ENCODE measurements around the gene KNOP1. TPM values are rescaled to one million over a fixed set of nuclear protein-coding genes. Genes with fewer than 3 reads are reported as not detected.

The KNOP1 gene
- total RNA-seq, 2 experiments from 2014 or later, result 32.0 to 34.4 TPM

GRCh38 chr16:19704321-19705145 is 13.5 kb downstream of the KNOP1 start:
- Mint-ChIP-seq H3K27me3 (no peaks in the 10 kb centered on the region), H3K9me3 (no peaks in the 10 kb centered on the region), H3K36me3 (peaks cover 41% of the 10 kb centered on the region), H3K4me1 (no peaks in the 10 kb centered on the region), H3K27ac (no peak overlapping the region), H3K4me3 (no peak overlapping the region)
- no peak for DNase-seq

DNA sequence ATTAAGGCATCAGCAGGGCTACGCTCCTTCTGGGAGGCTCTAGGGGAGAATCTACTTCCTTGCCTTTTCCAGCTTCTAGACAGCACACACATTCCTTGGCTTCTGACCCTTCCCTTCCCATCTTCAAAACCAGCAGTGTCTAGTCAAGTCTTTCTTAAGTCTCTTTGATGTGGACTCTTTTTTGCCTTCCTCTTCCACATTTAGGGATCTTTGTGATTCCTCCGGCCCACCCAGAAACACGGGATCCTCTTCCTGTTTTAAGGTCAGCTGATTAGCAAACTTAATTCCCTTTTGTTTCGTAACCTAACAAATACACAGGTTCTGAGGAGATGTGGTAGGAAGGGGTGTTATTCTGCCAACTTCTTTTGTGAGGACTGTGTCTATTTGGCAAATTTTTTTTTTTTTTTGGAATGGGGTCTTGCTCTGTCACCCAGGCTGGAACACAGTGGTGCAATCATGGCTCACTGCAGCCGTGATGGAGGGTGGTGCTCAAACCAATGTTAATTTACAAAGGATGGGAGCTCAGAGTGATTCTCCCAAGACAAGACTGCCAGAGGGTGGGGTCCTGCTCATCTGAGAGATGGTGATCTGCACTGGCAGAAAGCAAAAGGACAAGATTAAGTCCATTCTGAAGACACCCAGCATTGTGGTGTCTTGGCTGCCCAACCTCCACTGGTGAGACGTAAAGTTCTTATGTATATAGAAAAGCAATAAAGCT is 14.7 kb downstream of the KNOP1 start:
- Mint-ChIP-seq H3K4me1 (peaks cover 5% of the 10 kb centered on the region), H3K27me3 (no peaks in the 10 kb centered on the region), H3K27ac (no peak overlapping the region), H3K9me3 (no peaks in the 10 kb centered on the region), H3K36me3 (peaks cover 42% of the 10 kb centered on the region), H3K4me3 (no peak overlapping the region)
- DNase-seq, result no peak

DNA sequence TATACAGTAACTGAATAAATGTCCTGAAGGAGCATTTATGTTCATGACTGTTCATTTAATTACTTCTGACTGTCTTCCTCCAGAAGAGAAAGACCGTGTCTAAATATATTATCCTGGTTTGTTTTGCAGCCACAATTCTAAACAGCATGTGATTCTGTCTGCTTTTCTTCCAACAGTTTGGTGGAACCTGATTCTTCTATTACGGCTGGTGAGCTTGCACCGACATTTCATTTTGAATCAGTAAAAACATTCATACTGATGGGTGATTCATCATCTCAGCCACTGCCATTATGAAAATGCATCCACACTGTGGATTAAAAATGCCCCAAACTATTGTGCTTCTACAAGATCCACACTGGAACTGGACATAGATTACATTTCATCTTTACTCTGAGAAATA is 16.9 kb downstream of the KNOP1 start:
- Mint-ChIP-seq H3K4me1 (peaks cover 23% of the 10 kb centered on the region), H3K9me3 (no peaks in the 10 kb centered on the region), H3K36me3 (peaks cover 50% of the 10 kb centered on the region), H3K27me3 (no peaks in the 10 kb centered on the region), H3K4me3 (no peak overlapping the region), H3K27ac (no peak overlapping the region)
- no peak for DNase-seq

DNA sequence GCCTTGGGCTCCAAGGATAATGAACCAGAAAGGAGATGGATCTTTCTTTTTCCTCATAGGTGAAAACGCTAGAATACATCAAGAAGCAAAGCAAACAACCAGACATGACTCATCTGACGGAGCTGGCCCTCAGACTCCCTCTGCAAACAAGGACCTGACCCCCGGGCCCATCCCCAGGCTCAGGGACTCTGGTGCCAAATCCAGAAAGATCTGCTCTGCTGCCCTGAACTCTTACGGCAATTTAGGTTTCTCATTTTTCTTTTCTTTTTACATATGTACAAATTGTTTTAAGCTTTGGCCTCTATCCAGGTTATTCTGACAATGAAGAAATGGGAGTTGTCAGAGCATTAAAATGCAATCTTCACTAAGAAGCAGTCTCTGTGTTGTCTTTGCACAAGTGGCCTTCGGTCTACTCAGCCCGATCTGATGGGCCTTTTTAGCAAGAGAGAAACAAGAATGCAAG is 17.7 kb downstream of the KNOP1 start:
- H3K27ac Mint-ChIP-seq, result no peak overlapping the region
- H3K36me3 Mint-ChIP-seq, result peaks cover 46% of the 10 kb centered on the region
- H3K4me3 Mint-ChIP-seq, result no peak overlapping the region
- H3K4me1 Mint-ChIP-seq, result peaks cover 26% of the 10 kb centered on the region
- no peaks in the 10 kb centered on the region for H3K27me3 Mint-ChIP-seq
- H3K9me3 Mint-ChIP-seq, result no peaks in the 10 kb centered on the region
- no peak for DNase-seq

DNA sequence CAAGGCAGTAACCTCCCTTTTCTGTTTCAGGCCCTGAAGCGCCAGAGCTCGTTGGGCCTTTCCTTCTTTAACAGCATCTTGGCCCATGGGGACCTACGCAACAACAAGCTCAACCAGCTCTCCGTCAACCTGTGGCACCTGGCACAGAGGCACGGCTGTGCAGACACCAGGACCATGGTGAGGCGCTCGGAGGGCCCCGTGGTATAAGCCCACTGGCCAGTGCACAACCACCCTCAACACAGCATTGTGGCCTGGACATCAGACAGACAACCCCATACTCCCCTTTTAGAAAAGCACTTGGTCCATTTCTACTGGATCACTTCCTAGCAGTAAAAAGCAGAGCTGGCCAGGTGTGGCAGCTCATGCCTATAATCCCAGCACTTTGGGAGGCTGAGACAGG is 18.6 kb downstream of the KNOP1 start:
- Mint-ChIP-seq H3K4me1 (peaks cover 28% of the 10 kb centered on the region), H3K4me3 (no peak overlapping the region), H3K27ac (no peak overlapping the region), H3K9me3 (no peaks in the 10 kb centered on the region), H3K27me3 (no peaks in the 10 kb centered on the region), H3K36me3 (peaks cover 41% of the 10 kb centered on the region)
- no peak for DNase-seq

DNA sequence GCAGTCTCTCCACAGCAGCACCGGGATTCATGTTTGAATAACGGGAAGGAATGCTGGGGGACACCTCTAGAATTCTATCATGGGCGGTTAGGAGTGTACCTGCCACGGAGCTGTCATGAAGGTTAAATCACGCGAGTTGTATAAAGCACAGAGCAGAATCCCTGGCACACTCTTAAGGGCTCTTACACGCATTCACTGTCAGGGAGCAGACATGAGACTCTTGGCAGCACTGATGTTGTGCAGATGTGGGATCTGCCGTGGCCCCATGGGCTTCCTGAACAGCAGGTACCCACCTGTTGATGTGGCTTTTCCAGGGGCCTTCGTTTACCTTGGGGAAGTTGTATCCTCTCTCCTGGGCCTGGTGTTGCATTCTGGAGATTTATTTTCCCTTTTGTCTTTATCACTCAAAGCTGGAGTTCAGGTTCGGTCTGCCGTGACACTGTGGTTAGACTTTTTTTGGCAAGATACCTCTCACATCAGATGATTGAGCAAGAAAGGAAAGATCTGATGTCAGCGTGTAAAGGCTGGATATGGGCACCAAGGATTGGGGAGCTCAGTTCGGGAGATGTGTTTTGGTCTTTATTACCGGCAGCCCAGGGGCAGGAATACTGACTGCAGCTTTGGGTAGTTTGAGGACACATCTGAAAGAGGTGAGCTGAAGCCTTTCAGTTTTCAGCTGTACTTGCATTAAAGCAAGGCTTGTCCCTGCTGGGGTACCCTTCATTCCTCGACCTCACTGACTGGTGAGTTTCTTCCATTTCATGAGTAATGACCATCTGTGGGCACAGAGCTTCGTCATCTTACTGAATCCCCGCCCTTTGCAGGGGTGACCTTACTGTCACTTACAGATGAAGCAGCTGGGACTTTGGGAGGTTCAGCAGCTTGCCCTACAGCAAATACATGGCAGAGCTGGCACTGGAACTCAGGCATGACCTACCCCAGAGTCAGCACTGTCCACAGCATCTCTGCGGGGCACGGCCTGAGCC is 19.3 kb downstream of the KNOP1 start:
- no peaks in the 10 kb centered on the region for H3K9me3 Mint-ChIP-seq
- no peak for DNase-seq
- peak overlapping the region; percentile 62 for H3K27ac Mint-ChIP-seq
- H3K36me3 Mint-ChIP-seq, result peaks cover 35% of the 10 kb centered on the region
- H3K27me3 Mint-ChIP-seq, result no peaks in the 10 kb centered on the region
- H3K4me1 Mint-ChIP-seq, result peaks cover 30% of the 10 kb centered on the region
- no peak overlapping the region for H3K4me3 Mint-ChIP-seq

DNA sequence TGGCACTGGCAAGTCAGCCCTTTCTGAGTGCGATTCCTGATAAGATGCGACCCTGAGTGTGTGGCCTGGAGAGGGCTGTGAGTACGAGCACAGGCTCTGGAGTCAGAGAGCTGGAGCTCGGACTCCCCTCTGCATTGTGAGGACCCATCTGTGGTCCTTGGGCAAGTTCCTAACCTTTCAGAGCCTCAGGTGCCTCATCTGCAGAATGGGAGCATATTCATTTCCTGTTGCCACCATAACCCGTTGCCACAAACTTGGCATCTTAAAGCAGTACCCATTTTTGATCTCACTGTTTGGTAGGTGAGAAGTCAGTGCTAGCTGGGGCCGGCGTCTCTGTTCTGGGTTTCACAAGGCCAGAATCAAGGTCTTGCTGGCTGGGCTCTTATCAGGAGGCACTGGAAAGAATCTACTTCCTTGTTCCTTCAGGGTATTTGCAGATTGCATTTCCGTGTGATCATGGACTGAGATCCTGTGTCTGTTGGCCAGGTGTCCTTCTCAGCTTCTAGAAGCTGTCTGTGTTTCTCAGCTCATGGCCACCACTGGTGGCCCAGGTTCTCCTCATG is 20.2 kb downstream of the KNOP1 start:
- H3K4me3 Mint-ChIP-seq, result no peak overlapping the region
- no peak for DNase-seq
- peaks cover 30% of the 10 kb centered on the region for H3K4me1 Mint-ChIP-seq
- no peaks in the 10 kb centered on the region for H3K9me3 Mint-ChIP-seq
- H3K36me3 Mint-ChIP-seq, result peaks cover 29% of the 10 kb centered on the region
- H3K27me3 Mint-ChIP-seq, result no peaks in the 10 kb centered on the region
- H3K27ac Mint-ChIP-seq, result peak overlapping the region; percentile 62

- Mint-ChIP-seq H3K36me3 (peaks cover 22% of the 10 kb centered on the region), H3K27ac (peak overlapping the region; percentile 42), H3K9me3 (no peaks in the 10 kb centered on the region), H3K4me3 (no peak overlapping the region), H3K27me3 (no peaks in the 10 kb centered on the region), H3K4me1 (peaks cover 30% of the 10 kb centered on the region)
- no peak for DNase-seq
Measured at GRCh38 chr16:19696961-19697360, 21.1 kb downstream of the KNOP1 start.

DNA sequence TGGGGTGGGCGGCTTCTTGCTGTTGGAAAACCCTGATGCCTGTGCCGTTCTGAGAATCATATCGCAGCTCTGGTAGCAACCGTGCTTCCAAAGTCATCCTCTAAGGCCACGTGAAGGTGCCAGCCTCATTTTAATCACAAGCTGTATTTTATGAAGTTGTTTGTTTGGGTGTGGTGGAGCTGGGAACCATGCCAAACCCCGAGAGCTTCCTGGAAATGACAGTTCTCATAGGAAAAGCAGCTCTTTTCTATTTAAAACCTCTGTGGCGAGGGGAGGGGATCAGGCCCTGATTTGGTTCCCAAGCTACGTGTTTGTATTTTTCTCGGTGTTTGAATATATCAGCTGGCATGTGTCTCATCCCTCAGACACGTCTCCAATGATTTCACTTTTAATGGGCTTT is 21.7 kb downstream of the KNOP1 start:
- Mint-ChIP-seq H3K9me3 (no peaks in the 10 kb centered on the region), H3K4me1 (peaks cover 30% of the 10 kb centered on the region), H3K27me3 (no peaks in the 10 kb centered on the region), H3K36me3 (peaks cover 19% of the 10 kb centered on the region), H3K4me3 (no peak overlapping the region), H3K27ac (peak overlapping the region; percentile 42)
- peak; percentile 35 for DNase-seq

- H3K36me3 Mint-ChIP-seq, result peaks cover 19% of the 10 kb centered on the region
- no peak overlapping the region for H3K4me3 Mint-ChIP-seq
- no peaks in the 10 kb centered on the region for H3K27me3 Mint-ChIP-seq
- H3K4me1 Mint-ChIP-seq, result peaks cover 31% of the 10 kb centered on the region
- H3K9me3 Mint-ChIP-seq, result no peaks in the 10 kb centered on the region
- H3K27ac Mint-ChIP-seq, result no peak overlapping the region
- no peak for DNase-seq
Measured at GRCh38 chr16:19694989-19695388, 23.0 kb downstream of the KNOP1 start.

DNA sequence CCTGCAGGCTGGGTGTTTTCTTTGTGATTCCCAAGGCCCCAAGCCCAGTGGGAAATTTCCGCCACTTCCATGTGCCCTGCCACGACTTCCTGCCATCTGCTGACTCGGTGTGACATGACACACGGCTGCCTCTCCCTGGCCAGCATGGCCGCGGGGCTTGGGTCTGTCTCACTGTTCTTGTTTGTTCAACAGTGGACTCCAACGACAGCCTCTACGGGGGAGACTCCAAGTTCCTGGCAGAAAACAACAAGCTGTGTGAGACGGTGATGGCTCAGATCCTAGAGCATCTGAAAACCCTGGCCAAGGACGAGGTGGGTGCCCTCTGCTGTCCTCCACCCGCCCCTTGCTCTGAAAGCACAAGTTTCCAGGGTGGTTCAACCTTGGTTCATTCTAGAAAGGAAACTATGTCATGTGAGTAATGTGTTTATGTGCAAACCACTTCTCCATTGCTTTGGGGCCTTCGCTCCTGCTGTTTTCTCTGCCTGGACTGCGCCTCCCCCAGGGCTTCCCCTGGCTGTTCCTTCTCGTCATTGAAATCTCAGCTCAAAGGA is 26.8 kb downstream of the KNOP1 start:
- Mint-ChIP-seq H3K9me3 (no peaks in the 10 kb centered on the region), H3K27ac (no peak overlapping the region), H3K4me3 (no peak overlapping the region), H3K36me3 (peaks cover 3% of the 10 kb centered on the region), H3K4me1 (peaks cover 18% of the 10 kb centered on the region), H3K27me3 (no peaks in the 10 kb centered on the region)
- no peak for DNase-seq

- no peak for DNase-seq
- Mint-ChIP-seq H3K27me3 (no peaks in the 10 kb centered on the region), H3K36me3 (peaks cover 13% of the 10 kb centered on the region), H3K9me3 (no peaks in the 10 kb centered on the region), H3K27ac (no peak overlapping the region), H3K4me3 (no peak overlapping the region), H3K4me1 (peaks cover 13% of the 10 kb centered on the region)
Measured at GRCh38 chr16:19690196-19690595, 27.8 kb downstream of the KNOP1 start.

DNA sequence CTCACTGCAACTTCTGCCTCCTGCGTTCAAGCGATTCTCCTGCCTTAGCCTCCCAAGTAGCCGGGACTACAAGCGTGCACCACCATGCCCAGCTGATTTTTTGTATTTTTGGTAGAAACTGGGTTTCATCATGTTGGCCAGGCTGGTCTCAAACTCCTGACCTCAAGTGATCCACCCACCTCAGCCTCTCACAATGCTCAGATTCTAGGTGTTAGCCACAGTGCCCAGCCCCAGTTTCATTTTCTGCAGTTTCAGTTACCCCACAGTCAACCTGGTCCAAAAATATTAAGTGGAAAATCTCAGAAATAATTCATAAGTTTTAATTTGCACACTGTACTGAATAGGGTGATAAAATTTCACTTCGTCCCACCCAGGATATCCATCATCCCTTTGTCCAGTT is 28.7 kb downstream of the KNOP1 start:
- H3K27me3 Mint-ChIP-seq, result no peaks in the 10 kb centered on the region
- DNase-seq, result peak; percentile 8
- no peak overlapping the region for H3K27ac Mint-ChIP-seq
- no peak overlapping the region for H3K4me3 Mint-ChIP-seq
- H3K36me3 Mint-ChIP-seq, result peaks cover 20% of the 10 kb centered on the region
- peaks cover 12% of the 10 kb centered on the region for H3K4me1 Mint-ChIP-seq
- no peaks in the 10 kb centered on the region for H3K9me3 Mint-ChIP-seq

DNA sequence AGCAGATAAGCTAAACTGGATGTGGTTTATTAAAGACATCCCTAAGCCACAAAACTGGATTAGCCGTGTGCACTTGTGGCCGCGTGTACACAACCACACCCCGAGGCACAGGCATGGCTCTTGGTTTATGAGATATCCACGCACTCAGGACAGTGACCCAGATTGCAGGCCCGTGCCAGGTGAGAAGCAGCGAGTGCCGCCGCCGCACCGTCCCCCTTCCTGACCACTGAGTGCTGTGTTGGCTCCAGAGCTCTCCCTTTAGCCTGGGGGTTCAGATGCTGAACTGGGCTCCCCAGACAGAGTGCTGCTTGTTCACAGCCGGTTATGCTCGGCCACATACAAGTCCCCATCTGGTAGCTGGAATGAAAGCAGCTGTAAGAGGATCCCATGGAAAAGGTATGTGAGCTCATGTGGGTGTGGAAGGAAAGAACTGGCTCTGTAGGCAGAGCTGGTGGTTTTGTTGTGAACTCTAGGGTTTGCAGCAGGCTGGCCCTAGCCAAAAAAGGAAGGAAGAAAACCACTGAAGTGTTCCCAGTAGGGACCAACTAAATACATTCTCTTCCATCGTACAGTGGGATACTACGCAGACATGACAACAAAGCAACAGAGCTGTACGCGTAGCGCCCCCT is 29.5 kb downstream of the KNOP1 start:
- Mint-ChIP-seq H3K4me3 (no peak overlapping the region), H3K9me3 (no peaks in the 10 kb centered on the region), H3K27ac (no peak overlapping the region), H3K36me3 (peaks cover 29% of the 10 kb centered on the region), H3K4me1 (peaks cover 10% of the 10 kb centered on the region), H3K27me3 (no peaks in the 10 kb centered on the region)
- DNase-seq, result no peak

Measured in activated naive CD8-positive, alpha-beta T cell treated with anti-CD3 and anti-CD28 coated beads for 36 hours (primary cell).